ENCODE data around the gene EMC6. TPM values are rescaled to one million over a fixed set of nuclear protein-coding genes. Genes with fewer than 3 reads are reported as not detected.

The EMC6 gene
- total and polyA plus RNA-seq, 2 of the 13 experiments (the other 11 are each of a cell fraction or from before 2014, with no cell fraction given) = 45.1 to 47.7 TPM

DNA sequence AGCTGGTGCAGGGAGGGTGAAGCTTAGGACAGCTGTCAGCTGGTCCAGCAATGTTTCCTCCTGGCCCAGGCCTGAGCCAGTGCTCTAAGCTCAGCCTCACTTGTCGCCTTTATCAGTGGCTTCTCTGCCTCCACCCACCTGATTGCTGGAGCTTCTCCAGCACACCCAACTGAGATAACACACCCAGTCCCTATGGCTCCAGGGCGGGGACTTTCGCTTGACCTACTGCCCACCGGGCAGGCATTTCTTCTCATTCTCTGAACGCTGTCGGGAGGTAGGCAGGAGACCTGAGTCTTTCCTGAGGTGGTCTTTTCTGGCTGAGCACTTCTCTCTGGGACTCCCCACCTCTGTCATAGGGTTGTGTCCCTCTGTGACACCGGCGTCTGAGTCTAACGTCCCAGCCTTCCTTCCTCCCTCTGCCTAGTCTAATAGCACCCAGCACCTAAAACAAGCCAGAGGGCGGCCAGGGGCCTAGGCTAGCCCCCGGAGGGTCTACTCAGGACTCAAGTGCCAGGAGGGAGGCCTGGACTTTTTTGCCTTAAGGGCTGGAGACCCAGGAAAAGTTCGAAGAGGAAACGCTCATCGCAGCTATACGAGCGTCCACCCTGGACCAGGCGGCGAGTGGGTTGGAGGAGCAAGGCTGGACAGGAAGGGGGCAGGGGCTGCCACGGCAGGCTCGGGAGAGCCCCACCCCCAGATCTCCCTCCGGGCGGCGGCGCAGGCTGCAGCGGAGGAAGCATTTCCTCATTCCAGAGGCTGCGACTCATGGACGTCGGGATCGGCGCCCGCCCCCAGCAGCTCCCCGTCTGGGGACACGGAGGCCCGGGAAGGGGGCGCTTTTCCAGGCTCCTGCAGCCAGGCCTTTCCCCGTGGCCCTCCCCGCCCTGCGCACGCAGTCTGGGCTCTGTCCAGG is 990 bp upstream of the EMC6 start (continued):
- TF ChIP-seq ZNF343 (CRISPR knock-in tag; IDR thresholded peaks at IDR 0.05) (no peak), ZSCAN25 (CRISPR knock-in tag; IDR thresholded peaks at IDR 0.05) (no peak), ZNF383 (CRISPR knock-in tag; IDR thresholded peaks at IDR 0.05; ENCODE audit: borderline replicate concordance) (no peak), ISL2 (CRISPR knock-in tag; IDR thresholded peaks at IDR 0.05) (0 out of 2 replicates have a peak, but pooled peaks have one; percentile 29), ZSCAN31 (CRISPR knock-in tag; IDR thresholded peaks at IDR 0.05; ENCODE audit: low read depth) (peak; percentile 8; the same call in 1 of the 2 replicates), HNF4G (IDR thresholded peaks at IDR 0.05; ENCODE audit: borderline replicate concordance, low read depth, low read length) (no peak; the same call in 1 of the 2 replicates), HNF4G (CRISPR knock-in tag; IDR thresholded peaks at IDR 0.05; ENCODE audit: borderline replicate concordance, low read depth) (no peak), LCORL (IDR thresholded peaks at IDR 0.05) (no peak), LCORL (CRISPR knock-in tag; IDR thresholded peaks at IDR 0.05) (peak; percentile 72), ATM (IDR thresholded peaks at IDR 0.05; ENCODE audit: borderline replicate concordance) (no peak), ZNF432 (CRISPR knock-in tag; IDR thresholded peaks at IDR 0.05; ENCODE audit: borderline replicate concordance) (no peak), NBN (conservative IDR thresholded peaks at IDR 0.05) (no peak), ZNF569 (CRISPR knock-in tag; IDR thresholded peaks at IDR 0.05; ENCODE audit: borderline replicate concordance) (no peak), MYNN (CRISPR knock-in tag; IDR thresholded peaks at IDR 0.05; ENCODE audit: low read depth) (no peak), KLF13 (CRISPR knock-in tag; IDR thresholded peaks at IDR 0.05) (no peak), ZBTB42 (CRISPR knock-in tag; IDR thresholded peaks at IDR 0.05) (0 out of 2 replicates have a peak, but pooled peaks have one; percentile 67), ZNF777 (CRISPR knock-in tag; IDR thresholded peaks at IDR 0.05) (no peak), KAT2B (IDR thresholded peaks at IDR 0.05; ENCODE audit: borderline replicate concordance, low read depth, low read length) (no peak), TCF12 (IDR thresholded peaks at IDR 0.05) (no peak), TCF12 (CRISPR knock-in tag; IDR thresholded peaks at IDR 0.05) (no peak), GFI1 (CRISPR knock-in tag; IDR thresholded peaks at IDR 0.05; ENCODE audit: borderline replicate concordance) (no peak), MAFK (conservative IDR thresholded peaks at IDR 0.05 in 1 of 2, IDR thresholded peaks at IDR 0.05 in 1 of 2; ENCODE audit: low read length in 2 of 2) (no peak), MXD3 (CRISPR knock-in tag; IDR thresholded peaks at IDR 0.05) (0 out of 2 replicates have a peak, but pooled peaks have one; percentile 5), SP4 (CRISPR knock-in tag; IDR thresholded peaks at IDR 0.05) (peak; percentile 74)
- TF ChIP-seq, protein P1, sequence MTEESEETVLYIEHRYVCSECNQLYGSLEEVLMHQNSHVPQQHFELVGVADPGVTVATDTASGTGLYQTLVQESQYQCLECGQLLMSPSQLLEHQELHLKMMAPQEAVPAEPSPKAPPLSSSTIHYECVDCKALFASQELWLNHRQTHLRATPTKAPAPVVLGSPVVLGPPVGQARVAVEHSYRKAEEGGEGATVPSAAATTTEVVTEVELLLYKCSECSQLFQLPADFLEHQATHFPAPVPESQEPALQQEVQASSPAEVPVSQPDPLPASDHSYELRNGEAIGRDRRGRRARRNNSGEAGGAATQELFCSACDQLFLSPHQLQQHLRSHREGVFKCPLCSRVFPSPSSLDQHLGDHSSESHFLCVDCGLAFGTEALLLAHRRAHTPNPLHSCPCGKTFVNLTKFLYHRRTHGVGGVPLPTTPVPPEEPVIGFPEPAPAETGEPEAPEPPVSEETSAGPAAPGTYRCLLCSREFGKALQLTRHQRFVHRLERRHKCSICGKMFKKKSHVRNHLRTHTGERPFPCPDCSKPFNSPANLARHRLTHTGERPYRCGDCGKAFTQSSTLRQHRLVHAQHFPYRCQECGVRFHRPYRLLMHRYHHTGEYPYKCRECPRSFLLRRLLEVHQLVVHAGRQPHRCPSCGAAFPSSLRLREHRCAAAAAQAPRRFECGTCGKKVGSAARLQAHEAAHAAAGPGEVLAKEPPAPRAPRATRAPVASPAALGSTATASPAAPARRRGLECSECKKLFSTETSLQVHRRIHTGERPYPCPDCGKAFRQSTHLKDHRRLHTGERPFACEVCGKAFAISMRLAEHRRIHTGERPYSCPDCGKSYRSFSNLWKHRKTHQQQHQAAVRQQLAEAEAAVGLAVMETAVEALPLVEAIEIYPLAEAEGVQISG (CRISPR knock-in tag; IDR thresholded peaks at IDR 0.05) = peak; percentile 42
- TF ChIP-seq, protein P2, sequence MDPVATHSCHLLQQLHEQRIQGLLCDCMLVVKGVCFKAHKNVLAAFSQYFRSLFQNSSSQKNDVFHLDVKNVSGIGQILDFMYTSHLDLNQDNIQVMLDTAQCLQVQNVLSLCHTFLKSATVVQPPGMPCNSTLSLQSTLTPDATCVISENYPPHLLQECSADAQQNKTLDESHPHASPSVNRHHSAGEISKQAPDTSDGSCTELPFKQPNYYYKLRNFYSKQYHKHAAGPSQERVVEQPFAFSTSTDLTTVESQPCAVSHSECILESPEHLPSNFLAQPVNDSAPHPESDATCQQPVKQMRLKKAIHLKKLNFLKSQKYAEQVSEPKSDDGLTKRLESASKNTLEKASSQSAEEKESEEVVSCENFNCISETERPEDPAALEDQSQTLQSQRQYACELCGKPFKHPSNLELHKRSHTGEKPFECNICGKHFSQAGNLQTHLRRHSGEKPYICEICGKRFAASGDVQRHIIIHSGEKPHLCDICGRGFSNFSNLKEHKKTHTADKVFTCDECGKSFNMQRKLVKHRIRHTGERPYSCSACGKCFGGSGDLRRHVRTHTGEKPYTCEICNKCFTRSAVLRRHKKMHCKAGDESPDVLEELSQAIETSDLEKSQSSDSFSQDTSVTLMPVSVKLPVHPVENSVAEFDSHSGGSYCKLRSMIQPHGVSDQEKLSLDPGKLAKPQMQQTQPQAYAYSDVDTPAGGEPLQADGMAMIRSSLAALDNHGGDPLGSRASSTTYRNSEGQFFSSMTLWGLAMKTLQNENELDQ (CRISPR knock-in tag; IDR thresholded peaks at IDR 0.05; ENCODE audit: borderline replicate concordance) = no peak

Data from HepG2 (cell line).